Astrocyte (in vitro differentiated cells and primary cell): ENCODE data around the gene APBA2.

Experiments used
- EZH2 ChIP-seq: IDR thresholded peaks from 2 replicates; pipeline ENCODE4 v1.6.1; 2012; ENCODE audit warnings: mild to moderate bottlenecking, low read length, inconsistent platforms; ENCODE audit not compliant: insufficient read depth
- TF ChIP-seq, protein P1 (sequence below): IDR thresholded peaks from 2 replicates; pipeline ENCODE4 v1.5.1; 2011; ENCODE audit warnings: low read depth, mild to moderate bottlenecking, inconsistent platforms, low read length, moderate library complexity; ENCODE audit not compliant: insufficient read depth

- TF ChIP-seq, protein P1, sequence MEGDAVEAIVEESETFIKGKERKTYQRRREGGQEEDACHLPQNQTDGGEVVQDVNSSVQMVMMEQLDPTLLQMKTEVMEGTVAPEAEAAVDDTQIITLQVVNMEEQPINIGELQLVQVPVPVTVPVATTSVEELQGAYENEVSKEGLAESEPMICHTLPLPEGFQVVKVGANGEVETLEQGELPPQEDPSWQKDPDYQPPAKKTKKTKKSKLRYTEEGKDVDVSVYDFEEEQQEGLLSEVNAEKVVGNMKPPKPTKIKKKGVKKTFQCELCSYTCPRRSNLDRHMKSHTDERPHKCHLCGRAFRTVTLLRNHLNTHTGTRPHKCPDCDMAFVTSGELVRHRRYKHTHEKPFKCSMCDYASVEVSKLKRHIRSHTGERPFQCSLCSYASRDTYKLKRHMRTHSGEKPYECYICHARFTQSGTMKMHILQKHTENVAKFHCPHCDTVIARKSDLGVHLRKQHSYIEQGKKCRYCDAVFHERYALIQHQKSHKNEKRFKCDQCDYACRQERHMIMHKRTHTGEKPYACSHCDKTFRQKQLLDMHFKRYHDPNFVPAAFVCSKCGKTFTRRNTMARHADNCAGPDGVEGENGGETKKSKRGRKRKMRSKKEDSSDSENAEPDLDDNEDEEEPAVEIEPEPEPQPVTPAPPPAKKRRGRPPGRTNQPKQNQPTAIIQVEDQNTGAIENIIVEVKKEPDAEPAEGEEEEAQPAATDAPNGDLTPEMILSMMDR = no peak
- no peak for TF ChIP-seq EZH2
These were observed 247.5 kb downstream of the APBA2 start for GRCh38 chr15:29133321-29133720.
